ENCODE data around the gene CAV2.

Gene CAV2

DNA sequence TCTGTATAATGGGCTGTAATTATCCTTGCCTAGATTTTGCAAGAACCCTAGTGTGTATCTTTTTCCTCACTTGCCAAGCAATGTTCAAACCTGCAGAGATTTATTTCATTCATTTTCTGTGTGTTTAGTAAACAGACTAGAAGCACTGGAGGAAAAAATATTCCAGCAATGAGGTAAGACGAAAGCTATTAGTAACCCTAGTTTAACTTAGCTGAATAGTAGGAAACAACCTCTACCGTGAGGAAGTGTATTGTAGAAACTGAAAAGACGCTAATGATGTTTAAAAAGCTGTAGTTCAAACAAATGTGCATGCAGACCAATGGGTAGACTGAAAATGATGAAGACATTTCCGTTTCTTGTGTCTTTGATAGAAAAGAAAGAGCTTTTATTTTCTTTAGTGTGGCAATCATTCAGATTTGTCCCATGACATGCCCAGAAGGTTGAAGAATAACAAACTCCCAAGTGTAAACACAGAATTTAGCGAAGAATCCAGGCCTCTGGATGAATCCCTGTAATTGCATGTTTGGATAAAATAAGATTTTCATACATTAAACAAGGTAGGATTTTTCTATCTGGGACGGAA is 46.0 kb downstream of the CAV2 start:
- in situ Hi-C loops (cut with MboI; ENCODE audit: low sequenced_read_pairs): no loop called here

DNA sequence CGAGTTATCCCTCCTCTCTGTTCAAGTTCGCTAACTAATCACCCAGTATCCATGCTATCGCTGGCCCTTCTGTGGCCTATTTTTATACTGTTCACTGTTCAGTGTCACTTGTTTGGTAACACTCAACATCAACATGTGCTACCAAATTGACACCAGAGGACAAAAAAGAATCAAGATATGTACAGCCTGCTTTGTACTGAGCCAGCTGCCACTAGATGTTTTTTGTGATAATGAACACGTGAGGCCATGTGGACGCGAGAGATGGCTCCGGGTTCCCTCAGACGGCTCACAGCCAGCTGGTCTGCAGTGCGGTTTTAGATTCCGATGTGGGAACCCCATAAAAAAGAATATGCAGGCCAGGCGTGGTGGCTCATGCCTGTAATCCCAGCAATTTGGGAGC is 46.5 kb downstream of the CAV2 start:
- in situ Hi-C loops (cut with MboI; ENCODE audit: low sequenced_read_pairs): no loop called here

- in situ Hi-C loops (cut with MboI; ENCODE audit: low sequenced_read_pairs): no loop called here
Observed at GRCh38 chr7:116546916-116547315, 47.4 kb downstream of the CAV2 start.

DNA sequence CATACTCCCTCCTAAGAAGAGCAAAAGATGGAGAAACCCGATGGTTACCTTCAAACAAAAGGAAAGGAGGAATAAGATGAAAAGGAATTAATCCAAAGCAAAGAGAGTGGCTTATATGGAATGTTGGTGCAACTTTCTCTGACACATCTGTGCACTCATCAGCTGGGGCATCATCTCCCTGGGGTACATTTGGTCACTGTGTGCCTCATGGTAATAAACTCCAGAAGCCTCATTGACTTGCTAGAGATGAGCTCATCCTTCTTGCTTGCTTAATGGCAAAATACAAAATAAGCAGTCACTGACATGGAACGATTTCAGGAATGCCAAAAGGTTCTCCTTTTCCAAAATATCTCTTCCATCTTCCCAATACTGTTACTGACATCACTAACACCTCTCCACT is 47.8 kb downstream of the CAV2 start:
- in situ Hi-C loops (cut with MboI; ENCODE audit: low sequenced_read_pairs): no loop called here

DNA sequence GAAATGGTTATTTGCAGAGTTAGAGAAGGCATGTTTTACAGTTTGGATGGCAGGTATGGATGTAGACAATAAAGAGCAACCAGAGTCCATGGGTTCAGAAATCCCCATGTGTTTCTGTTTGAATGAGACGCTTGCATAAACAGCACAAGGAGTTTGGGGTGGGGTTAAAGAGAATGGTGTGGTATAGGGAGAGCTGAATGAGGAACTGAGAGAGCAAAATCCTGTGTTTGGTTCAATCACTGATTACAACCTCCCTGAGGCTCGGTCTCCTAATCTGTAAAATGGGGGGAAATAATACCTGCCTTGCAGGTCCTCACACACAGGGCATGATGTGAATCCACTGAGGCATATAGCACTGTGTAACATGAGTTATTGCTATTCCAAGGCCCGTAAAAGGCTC is 49.0 kb downstream of the CAV2 start:
- in situ Hi-C loops (cut with MboI; ENCODE audit: low sequenced_read_pairs): no loop called here

GRCh38 chr7:116549370-116549769 is 49.8 kb downstream of the CAV2 start:
- in situ Hi-C loops (cut with MboI; ENCODE audit: low sequenced_read_pairs): no loop called here

- in situ Hi-C loops (cut with MboI; ENCODE audit: low sequenced_read_pairs): no loop called here
Observed at GRCh38 chr7:116551692-116552091, 52.2 kb downstream of the CAV2 start.

DNA sequence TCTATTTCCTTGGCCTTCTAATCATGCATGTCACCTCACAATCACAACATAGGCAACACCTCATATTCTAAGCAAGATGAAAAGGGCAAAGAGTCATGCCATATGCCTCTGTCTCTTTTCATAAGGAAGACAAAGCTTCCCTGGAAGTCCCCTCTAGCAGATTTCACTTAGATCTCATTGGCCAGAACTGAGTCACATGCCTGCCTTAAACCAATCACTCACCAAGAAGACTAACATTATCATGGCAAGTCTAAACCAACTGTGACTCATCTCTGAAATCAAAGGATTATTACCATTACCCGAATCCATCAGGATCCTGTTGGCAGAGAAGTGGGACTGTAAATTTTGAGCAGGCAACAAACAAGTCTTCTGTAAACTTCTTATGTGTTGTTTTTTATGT is 53.1 kb downstream of the CAV2 start:
- in situ Hi-C loops (cut with MboI; ENCODE audit: low sequenced_read_pairs): no loop called here

DNA sequence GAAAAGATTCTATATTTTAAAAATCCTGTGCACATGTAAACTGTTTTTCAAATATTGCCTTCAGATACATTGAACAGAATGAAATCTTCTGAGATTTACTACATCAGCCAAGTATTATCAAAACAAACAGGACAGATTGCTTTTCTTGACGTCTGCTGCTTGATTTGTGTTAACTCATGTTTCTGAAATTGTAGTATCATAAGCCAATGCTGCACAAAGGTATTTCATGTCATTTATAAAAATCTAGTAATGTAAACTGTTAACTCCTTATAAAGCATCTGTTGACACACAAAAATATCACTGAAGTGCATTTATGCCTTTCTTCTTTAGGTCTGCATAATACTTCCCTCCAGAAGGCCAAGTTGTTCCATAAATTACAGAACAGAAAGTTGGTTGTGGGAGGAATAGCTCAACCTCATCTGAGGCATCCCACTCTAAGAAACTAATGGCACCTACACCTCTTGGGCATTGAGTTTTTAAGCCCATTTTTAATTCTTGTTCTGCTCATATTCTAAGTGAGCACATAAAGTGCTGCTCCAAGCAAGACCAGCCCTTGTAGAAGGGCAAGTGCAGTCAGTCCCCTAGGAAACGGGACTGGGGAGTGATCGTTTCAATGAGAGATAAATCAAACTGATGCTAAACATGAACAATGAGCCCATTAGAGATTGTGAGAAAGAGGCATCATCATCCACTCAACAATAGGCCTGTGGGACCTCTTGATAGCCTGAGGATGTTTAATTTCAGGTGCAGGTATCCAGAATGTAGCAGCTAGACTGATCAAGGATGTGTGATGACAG is 53.8 kb downstream of the CAV2 start:
- in situ Hi-C loops (cut with MboI; ENCODE audit: low sequenced_read_pairs): no loop called here

GRCh38 chr7:116554436-116554835 is 54.9 kb downstream of the CAV2 start:
- in situ Hi-C loops (cut with MboI; ENCODE audit: low sequenced_read_pairs): no loop called here

GRCh38 chr7:116554911-116555310 is 55.4 kb downstream of the CAV2 start:
- in situ Hi-C loops (cut with MboI; ENCODE audit: low sequenced_read_pairs): no loop called here

- in situ Hi-C loops (cut with MboI; ENCODE audit: low sequenced_read_pairs): no loop called here
Observed at GRCh38 chr7:116557066-116557585, 57.6 kb downstream of the CAV2 start.

DNA sequence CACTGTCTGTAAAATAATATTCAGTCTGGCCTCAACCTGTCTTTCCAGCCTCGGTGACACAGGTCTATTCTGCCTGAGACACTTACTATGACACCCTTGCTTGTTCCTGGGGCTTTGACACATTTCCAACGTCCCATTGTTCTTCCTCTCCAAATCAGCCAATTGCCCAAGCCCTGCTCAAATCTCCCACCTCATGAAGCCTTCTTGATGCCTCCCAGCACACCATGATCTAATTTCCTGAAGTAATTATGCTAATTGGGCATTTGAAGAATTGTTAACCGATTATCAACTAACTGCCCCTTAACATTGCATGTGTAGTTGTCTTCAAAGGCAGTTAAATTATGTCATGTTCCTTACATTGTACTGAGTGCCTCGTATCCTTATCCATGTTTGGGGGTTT is 58.4 kb downstream of the CAV2 start:
- in situ Hi-C loops (cut with MboI; ENCODE audit: low sequenced_read_pairs): no loop called here
